Measurements from ENCODE around the gene XKR3.

Gene XKR3

GRCh38 chr22:16828876-16829275 lies 3.7 kb upstream of the XKR3 start:
- H2AFZ ChIP-seq (ENCODE audit: low read depth, low read length), result no peak overlapping the region
- no peaks in the 10 kb centered on the region for H3K27me3 ChIP-seq (ENCODE audit: low read depth, low read length)
- H3K36me3 ChIP-seq (replicated peaks; ENCODE audit: low read depth, low read length), result no peaks in the 10 kb centered on the region
- H3K79me2 ChIP-seq (ENCODE audit: low read length), result no peaks in the 10 kb centered on the region
- no peak overlapping the region for H3K4me3 ChIP-seq (ENCODE audit: low read length)
- TF ChIP-seq CTCF (IDR thresholded peaks at IDR 0.05; ENCODE audit: low read depth, low read length) (no peak), EZH2phosphoT487 (IDR thresholded peaks at IDR 0.05; ENCODE audit: low read depth) (no peak)
- H3K27ac ChIP-seq (ENCODE audit: low read length), result no peak overlapping the region
- no peaks in the 10 kb centered on the region for H4K20me1 ChIP-seq (ENCODE audit: insufficient read depth, low read length)
- no peaks in the 10 kb centered on the region for H3K9me3 ChIP-seq (ENCODE audit: insufficient read depth, low read length)
- no peak overlapping the region for H3K9ac ChIP-seq (ENCODE audit: low read length)
- peaks cover 18% of the 10 kb centered on the region for H3K4me1 ChIP-seq (ENCODE audit: low read length)
- no peak overlapping the region for H3K4me2 ChIP-seq (ENCODE audit: low read length)

GRCh38 chr22:16827506-16827905 lies 2.3 kb upstream of the XKR3 start:
- no peak for TF ChIP-seq CTCF (IDR thresholded peaks at IDR 0.05; ENCODE audit: low read depth, low read length)
- no peak for TF ChIP-seq EZH2phosphoT487 (IDR thresholded peaks at IDR 0.05; ENCODE audit: low read depth)
- Histone ChIP-seq H2AFZ (ENCODE audit: low read depth, low read length) (no peak overlapping the region), H3K36me3 (replicated peaks; ENCODE audit: low read depth, low read length) (no peaks in the 10 kb centered on the region), H3K27me3 (ENCODE audit: low read depth, low read length) (no peaks in the 10 kb centered on the region), H3K9ac (ENCODE audit: low read length) (no peak overlapping the region), H3K4me2 (ENCODE audit: low read length) (no peak overlapping the region), H3K27ac (ENCODE audit: low read length) (no peak overlapping the region), H3K79me2 (ENCODE audit: low read length) (no peaks in the 10 kb centered on the region), H3K4me1 (ENCODE audit: low read length) (peaks cover 18% of the 10 kb centered on the region), H3K9me3 (ENCODE audit: insufficient read depth, low read length) (no peaks in the 10 kb centered on the region), H4K20me1 (ENCODE audit: insufficient read depth, low read length) (no peaks in the 10 kb centered on the region), H3K4me3 (ENCODE audit: low read length) (no peak overlapping the region)

- no peak overlapping the region for H3K27ac ChIP-seq (ENCODE audit: low read length)
- no peak overlapping the region for H3K4me3 ChIP-seq (ENCODE audit: low read length)
- no peak overlapping the region for H3K4me2 ChIP-seq (ENCODE audit: low read length)
Measured at GRCh38 chr22:16819249-16819648, 6.0 kb downstream of the XKR3 start.

GRCh38 chr22:16818538-16818937 lies 6.7 kb downstream of the XKR3 start:
- no peak overlapping the region for H3K4me2 ChIP-seq (ENCODE audit: low read length)
- no peak overlapping the region for H3K4me3 ChIP-seq (ENCODE audit: low read length)
- H3K4me1 ChIP-seq (ENCODE audit: low read length), result 0 out of 2 replicates have a peak, but pooled peaks cover 4% of the 10 kb centered on the region
- TF ChIP-seq EZH2phosphoT487 (IDR thresholded peaks at IDR 0.05; ENCODE audit: low read depth) (no peak), CTCF (IDR thresholded peaks at IDR 0.05; ENCODE audit: low read depth, low read length) (no peak)
- H3K9me3 ChIP-seq (ENCODE audit: insufficient read depth, low read length), result no peaks in the 10 kb centered on the region
- H3K79me2 ChIP-seq (ENCODE audit: low read length), result no peaks in the 10 kb centered on the region
- no peak overlapping the region for H3K9ac ChIP-seq (ENCODE audit: low read length)
- no peaks in the 10 kb centered on the region for H3K27me3 ChIP-seq (ENCODE audit: low read depth, low read length)
- no peaks in the 10 kb centered on the region for H4K20me1 ChIP-seq (ENCODE audit: insufficient read depth, low read length)
- no peaks in the 10 kb centered on the region for H3K36me3 ChIP-seq (replicated peaks; ENCODE audit: low read depth, low read length)
- no peak overlapping the region for H2AFZ ChIP-seq (ENCODE audit: low read depth, low read length)
- no peak overlapping the region for H3K27ac ChIP-seq (ENCODE audit: low read length)

More at GRCh38 chr22:16819249-16819648, 6.0 kb downstream of the XKR3 start:
- Histone ChIP-seq H4K20me1 (ENCODE audit: insufficient read depth, low read length) (no peaks in the 10 kb centered on the region), H3K9ac (ENCODE audit: low read length) (no peak overlapping the region), H3K27me3 (ENCODE audit: low read depth, low read length) (no peaks in the 10 kb centered on the region), H3K36me3 (replicated peaks; ENCODE audit: low read depth, low read length) (no peaks in the 10 kb centered on the region), H2AFZ (ENCODE audit: low read depth, low read length) (no peak overlapping the region), H3K79me2 (ENCODE audit: low read length) (no peaks in the 10 kb centered on the region), H3K9me3 (ENCODE audit: insufficient read depth, low read length) (no peaks in the 10 kb centered on the region), H3K4me1 (ENCODE audit: low read length) (peaks cover 6% of the 10 kb centered on the region)
- TF ChIP-seq EZH2phosphoT487 (IDR thresholded peaks at IDR 0.05; ENCODE audit: low read depth), result no peak
- TF ChIP-seq CTCF (IDR thresholded peaks at IDR 0.05; ENCODE audit: low read depth, low read length), result no peak
